ENCODE measurements around the gene MTX3.

- TF ChIP-seq CTCF (IDR thresholded peaks at IDR 0.05), result no peak
- no peak for TF ChIP-seq POLR2A (IDR thresholded peaks at IDR 0.05)
These were observed 43.5 kb downstream of the MTX3 start for GRCh38 chr5:79947567-79947966.

Measured in thyroid gland (tissue), 4 donors.